ENCODE data around the gene CDH15.

GRCh38 chr16:89139907-89140361 is 31.6 kb upstream of the CDH15 start:
- TF ChIP-seq CTCF (IDR thresholded peaks at IDR 0.05 in 4 of 5, conservative IDR thresholded peaks at IDR 0.05 in 1 of 5) (no peak), POLR2A (IDR thresholded peaks at IDR 0.05) (no peak)

All from gastrocnemius medialis (tissue), 4 donors.